ENCODE measurements around the gene SLC34A1.
A peak's percentile ranks its signal among the peaks of the same experiment; 100 is the strongest.
"Not testable (repeated sequence)": the region's sequence is repeated elsewhere in the genome, so short reads cannot be mapped to it uniquely, and the experiment has no call there.

SLC34A1 gene

DNA sequence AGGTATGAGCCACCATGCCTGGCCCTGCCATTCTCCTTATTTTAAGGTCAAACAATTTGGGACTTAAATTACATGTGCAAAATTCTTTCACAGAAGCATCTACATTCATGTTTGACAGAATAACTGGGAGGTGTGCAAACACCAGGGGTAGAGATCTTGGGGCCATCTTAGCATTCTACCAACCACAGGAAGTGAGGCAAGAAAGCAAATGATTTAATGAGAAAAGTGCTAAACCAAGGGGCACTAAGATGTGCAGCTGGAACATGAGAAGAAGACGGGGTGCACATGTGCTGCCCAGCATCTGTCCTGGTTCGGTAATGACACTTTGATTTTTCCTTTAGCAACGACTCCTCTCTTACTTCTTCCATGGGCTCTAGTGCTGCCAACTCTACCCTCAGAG lies 26.3 kb downstream of the SLC34A1 start:
- DNase-seq (ENCODE audit: low read depth in 2 of 2), result no peak

DNA sequence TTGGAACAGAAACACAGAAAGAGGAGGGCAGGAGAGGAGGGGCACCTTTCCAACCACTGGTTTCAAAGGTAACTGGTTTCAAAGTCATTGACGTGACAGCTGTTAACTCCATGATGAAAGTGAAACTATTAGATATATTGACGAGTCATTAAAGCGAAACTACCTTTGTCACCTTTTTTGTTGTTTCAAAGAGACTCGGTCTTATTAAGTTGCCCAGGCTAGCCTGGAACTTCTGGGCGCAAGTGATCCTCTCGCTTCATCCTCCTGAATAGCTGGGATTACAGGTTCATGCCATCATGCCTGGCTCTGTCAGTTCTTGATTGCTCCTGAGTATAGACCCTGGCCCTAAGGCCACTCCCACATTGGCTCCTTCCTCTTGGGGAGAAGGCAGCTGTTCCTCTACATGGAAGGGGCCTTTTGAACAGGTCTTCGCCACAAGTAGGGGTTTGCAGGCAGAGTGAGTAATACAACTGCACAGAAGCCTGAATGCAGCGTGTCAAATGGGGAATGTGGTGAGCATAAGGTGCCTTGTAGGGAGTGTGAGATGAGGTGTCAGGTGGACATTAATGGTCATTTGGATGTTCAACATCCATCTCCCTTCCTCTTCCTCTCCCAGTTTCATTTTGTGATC lies 28.5 kb downstream of the SLC34A1 start:
- DNase-seq (ENCODE audit: low read depth in 2 of 2), result no peak

DNA sequence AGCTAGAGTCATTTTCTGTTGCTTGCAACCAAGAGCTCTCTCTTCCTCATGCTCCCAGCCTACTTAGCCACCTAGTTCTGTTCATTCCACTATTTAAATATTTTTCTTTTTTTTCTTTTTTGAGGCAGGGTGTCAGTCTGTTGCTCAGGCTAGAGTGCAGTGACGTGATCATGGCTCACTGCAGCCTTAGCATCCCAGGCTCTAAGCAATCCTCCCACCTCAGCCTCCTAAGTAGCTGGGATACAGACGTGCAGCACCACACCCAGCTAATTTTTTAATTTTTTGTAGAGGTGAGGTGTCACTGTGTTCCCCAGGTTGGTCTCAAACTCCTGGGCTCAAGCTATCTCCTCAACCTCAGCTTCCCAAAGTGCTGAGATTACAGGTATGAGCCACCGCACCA lies 30.2 kb downstream of the SLC34A1 start:
- DNase-seq (ENCODE audit: low read depth in 2 of 2), result no peak

DNA sequence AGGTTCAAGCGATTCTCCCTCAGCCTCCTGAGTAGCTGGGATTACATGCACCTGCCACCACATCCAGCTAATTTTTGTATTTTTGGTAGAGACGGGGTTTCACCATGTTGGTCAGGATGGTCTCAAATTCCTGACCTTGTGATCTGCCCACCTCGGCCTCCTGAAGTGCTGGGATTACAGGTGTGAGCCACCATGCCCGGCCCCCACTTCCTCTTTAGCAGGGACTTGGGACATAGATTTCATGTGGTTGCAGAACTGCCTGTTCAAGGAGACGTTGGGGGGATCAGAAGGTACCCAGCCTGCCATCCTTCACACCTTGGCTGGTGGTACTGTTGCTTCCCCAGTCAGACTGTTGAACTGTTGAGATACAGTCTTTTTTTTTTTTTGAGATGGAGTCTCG lies 32.8 kb downstream of the SLC34A1 start:
- DNase-seq (ENCODE audit: low read depth in 2 of 2), result not testable (repeated sequence)

DNA sequence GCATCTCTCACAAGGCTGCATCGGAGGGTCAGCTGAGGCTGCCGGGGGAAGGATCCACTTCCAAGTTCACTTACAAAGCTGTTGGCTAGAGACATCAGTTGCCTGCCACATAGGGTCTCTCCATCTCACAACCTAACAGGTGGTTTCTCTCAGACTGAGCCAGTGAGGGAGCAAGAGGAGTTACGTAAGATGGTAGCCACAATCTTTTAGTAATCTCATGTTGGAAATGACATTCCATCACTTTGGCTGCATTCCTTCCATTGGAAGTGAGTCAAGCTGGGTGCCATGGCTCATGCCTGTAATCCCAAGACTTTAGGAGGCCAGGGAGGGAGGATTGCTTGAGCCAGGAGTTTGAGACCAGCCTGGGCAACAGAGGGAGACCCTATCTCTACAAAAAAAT lies 34.8 kb downstream of the SLC34A1 start:
- no peak for DNase-seq (ENCODE audit: low read depth in 2 of 2)

DNA sequence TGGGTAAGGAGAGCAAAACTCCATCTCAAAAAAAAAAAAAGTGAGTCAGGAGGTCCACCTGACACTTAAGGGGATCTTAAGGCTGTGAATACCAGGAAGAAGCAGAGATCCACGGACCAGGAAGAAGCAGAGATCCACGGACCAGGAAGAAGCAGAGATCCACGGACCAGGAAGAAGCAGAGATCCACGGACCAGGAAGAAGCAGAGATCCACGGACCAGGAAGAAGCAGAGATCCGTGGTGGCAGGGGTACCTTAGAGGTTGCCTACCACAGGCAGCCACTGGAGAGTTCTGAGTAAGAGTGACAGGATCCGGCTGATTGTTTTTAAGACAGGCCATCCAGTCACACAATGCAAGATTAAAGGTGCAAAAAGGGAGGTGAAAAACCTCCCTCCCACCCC lies 36.2 kb downstream of the SLC34A1 start:
- DNase-seq (ENCODE audit: low read depth in 2 of 2), result not testable (repeated sequence)

DNA sequence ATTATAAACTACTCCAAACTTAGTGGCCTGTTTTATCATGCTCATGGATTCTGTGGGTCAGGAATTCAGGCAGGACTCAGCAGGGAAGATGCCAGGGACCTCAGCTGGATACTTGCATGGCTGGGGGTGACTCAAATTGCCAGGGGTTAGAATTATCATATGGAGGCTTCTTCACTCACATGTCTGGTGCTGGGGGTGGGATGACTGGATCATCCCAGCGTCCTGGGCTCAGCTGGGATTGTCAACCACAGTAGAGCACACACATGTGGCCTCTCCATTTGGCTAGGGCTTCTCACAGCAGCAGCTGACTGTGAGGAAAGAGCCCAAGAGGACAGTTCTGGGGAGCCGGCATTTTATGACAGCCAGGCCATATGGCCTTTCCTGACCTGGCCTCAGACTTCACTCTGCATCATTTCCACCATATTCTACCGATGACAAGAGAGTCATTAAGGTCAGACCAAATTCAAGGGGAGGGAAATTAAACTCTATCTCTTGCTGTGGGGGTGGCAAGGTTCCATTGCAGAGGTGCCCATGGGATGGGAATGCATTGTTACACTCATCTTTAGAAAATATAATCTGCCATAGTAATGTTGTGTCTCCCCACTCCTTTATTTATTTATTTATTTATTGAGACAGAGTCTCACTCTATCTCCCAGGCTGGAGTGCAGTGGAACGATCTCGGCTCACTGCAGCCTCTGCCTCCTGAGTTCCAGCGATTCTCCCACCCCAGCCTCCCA lies 37.0 kb downstream of the SLC34A1 start:
- no peak for DNase-seq (ENCODE audit: low read depth in 2 of 2)

DNA sequence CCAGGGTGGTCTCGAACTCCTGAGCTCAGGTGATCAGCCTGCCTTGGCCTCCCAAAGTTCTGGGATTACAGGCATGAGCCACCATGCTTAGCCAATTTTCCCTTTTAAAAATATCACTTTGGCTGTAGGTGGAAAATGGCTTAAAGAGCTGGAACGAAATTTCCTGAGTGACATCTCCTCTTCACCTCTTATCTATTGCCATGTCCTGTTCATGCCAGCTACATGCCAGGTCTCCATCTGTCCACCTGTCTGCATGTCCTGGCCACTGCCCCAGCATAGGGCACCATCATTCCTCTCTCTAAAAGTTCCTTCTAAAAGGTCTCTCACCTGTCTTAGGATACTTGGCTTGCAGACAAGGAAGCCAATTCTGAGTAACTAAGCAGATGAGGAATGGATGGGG lies 39.4 kb downstream of the SLC34A1 start:
- no peak for DNase-seq (ENCODE audit: low read depth in 2 of 2)

DNA sequence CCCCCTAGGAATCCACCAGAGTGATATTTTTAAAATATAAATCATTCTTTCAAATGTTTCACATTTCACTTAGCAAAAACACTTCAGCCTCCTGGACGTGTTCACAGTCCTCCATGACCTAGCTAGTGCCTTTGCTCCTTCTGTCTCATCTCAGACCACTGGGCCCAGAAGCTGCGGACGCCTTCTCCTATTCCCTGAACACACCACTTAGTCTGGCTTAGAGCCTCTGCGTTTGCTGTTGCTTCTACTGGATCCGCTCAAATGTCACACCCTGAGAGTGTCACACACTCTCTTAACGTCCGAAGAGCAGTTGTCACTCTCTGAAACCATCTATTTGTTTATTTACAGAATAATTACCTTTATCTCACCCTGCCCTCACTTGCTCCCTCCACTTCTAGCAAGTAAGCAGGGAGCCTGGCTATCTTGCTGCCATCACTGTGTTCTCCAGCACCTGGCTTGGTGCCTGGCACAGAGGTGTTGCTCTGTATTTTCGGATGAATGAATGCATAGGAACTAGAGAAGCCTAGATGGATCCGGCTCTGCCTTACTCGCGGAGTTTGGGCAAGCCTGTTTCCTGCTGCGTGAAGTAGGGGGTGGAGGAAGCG lies 41.1 kb downstream of the SLC34A1 start:
- no peak for DNase-seq (ENCODE audit: low read depth in 2 of 2)

DNA sequence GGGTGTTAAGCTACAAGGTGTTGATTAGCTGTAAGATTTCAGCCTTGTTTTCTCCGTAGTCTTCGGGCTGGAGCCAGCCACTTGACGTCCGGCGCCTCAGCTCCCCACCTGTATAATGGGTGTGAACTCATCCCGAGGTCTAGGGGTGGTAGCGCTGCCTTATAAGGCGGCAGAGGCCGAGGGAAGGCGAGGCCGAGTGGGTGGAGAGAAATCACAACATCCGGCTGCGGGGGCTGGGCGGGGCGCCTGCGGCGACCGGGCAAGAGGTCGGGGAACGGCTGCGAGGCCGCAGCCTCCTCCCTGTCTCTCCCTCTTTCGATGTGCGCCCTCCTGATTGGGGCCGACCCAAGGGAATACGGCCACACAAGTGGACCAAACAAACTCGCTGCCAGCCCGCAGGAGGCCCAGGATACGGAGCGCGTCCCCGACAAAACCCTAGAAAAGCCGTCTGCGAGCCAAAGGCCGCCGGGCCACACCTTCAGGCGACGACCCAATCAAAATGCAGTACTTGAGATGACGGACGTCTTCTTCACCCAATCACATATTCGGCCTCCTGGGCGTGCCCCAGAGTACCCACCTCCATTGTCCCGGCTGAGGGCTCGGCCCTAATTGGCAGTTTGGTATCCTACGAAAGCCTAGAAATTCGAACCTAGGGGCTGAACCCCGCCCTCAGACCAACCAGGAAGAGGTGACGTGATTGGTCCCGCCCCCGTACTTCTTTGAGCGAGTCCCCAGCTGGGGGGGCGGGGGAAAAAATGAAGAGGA lies 41.7 kb downstream of the SLC34A1 start:
- DNase-seq (ENCODE audit: low read depth in 2 of 2), result peak; percentile 97 to 98

DNA sequence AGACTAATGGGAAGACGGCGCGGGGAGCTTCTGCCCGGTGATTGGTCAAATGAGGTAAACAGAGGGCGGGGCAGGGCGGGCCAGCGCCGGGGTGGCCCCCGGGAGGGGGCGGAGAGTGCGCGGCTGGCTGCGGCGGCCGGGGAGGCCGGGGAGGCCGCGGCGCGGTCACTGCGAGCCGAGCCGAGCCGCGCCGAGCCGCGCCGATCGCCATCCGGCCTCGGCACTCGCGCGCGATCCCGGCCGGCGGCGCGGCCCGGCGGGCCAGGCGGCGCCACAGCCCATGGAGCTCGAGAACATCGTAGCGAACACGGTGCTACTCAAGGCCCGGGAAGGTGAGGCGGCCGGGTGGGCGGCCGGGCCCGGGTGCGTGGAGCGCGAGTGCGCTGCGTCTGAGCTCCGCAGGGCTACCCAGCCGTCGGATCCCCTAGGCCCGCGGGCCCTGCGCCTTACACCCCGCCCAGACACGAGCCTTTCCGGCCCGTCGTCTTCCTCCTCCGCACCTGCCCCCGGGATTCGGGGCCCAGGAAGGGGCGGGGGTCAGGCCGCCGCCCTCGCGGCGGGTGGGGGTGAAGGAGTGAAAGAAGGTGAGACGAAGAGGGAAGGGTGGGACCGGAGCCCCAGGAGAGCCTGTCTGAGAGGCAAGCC lies 42.5 kb downstream of the SLC34A1 start, which contains the start of gene GRK6:
TSS of gene GRK6 (plus strand) at position 111 of the 645 bp plus-strand sequence. CDS start at position 281, 170 bp downstream.
- no peak for DNase-seq (ENCODE audit: low read depth in 2 of 2)

DNA sequence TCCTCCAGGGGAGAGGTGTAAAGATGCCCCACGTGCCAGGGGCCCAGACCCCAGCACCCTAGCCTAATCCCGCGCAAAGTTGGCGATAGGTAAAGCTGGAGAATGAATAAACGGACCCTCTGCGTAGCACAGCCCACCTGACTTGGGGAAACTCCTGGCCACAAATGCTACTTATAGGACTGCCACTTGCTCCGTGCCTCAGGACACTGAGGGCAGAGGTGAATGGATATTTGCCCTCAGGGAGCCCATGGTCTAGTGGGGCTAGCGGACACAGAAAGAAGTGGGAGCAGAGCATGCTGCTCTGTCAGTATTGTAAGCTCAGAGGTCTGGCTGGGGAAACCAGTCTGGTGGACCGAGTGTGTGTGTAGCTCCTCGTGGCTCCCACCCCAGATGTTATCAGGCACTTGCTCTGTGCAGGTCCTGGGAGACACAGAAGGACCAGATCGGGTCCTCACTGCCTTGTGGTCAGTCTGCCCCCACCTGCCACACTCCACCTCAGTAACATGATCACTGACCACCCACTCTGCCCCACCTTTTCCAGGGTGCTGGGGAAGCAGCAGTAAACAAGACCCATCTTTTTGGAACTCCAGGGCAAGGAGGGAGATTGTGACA lies 43.1 kb downstream of the SLC34A1 start:
- no peak for DNase-seq (ENCODE audit: low read depth in 2 of 2)

DNA sequence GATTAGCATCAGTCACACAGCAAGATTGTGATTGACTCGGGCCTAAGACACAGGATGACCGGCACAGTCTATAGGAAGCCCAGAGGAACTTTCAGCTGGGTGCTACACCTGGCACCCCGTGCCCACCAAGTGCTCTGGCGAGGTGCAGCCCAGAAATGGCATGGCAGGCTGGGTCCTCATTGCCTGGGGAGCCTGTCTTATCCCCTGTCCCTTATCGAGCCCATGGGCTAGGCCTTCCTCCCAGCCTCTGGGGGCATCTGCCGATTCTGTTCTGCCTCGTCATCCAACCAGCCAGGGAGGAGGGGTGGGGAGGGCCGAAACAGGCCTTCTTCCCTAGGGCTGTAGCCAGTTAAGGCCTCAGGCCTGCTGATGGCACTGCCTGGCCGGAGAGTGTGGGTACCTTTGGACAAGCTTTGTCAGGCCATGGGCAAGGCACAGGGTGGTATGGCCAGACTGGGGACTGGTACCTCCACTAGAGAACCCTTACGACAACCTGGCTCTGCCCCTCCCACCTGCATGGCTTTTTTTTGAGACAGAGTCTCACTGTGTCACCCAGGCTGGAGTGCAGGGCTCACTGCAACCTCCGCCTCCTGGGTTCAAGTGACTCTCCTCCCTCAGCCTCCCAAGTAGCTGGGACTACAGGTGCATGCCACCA lies 43.8 kb downstream of the SLC34A1 start:
- DNase-seq (ENCODE audit: low read depth in 2 of 2), result no peak

DNA sequence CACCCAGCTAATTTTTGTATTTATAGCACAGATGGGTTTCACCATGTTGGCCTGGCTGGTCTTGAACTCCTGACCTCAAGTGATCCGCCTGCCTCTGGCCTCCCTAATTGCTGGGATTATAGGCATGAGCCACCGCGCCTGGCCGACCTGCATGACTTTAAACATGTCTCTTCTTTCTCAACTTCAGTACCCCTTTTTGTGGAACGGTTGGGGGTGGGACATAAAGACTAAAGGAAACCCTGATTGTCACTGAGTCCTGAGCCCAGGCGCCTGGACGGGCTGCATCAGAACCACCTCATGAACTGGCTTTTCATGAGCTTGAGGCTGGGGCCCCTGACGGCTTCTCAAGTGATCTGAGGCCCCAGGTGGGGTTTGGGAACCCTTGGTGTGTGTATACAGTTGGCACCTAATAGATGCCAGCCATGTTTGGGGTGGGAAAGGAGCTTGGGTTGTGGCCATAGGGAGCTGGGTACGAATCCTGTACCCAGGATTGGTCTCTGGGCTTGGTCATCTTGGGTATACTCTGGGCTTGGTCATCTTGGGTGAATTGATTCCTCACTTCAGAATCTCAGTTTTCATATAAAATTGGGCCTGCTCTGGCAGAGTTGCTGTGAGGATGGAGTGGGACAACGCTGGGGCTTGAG lies 44.5 kb downstream of the SLC34A1 start:
- DNase-seq (ENCODE audit: low read depth in 2 of 2), result no peak

DNA sequence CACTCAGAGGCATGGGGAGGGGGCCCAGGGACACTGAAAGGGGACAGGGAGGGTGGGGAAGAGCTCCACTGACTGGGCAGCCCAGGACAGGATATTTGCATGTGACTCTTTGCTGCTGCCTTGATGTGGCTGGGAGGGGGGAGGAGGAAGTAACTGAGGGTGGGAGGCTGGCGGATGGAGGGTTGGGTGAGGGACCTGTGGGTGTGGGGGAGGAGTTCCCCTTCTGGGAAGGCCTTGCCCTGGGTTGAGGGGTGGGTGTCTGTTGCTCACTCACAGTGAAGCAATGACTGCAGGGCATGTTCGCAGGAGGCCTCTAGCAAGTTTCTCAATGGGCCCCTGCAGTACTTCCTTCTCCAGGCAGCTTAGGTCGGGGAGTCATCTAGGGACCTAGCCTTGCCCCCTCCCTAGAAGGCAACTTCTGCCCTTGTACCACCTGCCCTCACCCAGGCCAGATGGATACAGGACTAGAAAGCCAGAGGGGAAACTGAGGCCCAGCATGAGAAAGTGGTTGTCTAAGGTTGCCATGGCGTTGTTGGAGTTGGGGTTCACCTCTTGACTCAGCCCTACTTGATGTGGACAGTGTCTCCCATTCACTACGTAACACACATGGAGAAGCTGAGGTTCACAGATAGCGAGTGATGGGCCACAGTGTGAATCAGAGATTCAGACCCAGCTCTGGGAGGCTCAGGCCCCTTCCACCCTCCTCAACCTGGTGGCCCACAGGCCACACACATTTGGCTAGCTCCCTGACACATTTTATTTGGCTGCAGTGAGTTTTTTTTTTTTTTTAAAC lies 45.2 kb downstream of the SLC34A1 start:
- peak; percentile 60 to 67 for DNase-seq (ENCODE audit: low read depth in 2 of 2)

DNA sequence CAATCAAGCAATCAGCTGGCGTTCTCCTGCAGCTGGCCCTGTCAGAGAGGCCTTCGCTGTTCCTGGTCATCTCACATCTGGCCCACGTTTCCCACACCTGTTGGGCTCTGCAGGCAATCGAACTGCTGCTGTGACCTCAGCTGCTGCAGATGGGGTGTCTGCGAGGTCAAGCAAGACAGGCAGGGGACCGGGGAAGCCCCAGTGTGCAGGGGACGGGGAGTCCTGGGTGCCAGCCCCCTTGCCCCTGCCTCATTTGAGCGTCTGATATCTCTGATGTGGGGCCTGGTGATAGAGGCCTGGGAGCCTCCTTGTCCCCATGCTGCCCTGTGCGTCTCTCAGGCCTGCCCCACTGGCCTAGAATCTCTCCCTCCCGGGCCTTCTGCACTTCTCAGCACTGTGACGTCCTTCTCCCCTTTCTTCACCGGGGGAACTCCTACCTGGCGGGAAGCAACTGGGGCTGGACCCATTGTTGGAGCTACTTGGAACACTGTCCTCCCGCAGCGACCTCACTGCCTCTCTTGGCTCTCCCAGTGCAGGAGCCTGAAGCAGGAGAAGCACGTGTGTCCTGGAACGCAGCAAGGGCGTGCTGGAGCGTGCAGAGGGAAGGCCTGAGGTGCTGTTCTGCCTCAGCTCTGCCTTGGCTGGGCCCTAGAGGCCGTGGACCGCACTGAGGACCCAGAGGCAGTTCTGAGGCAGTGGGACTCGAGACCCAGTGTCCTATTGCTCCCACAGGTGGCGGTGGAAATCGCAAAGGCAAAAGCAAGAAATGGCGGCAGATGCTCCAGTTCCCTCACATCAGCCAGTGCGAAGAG lies 46.1 kb downstream of the SLC34A1 start:
- DNase-seq (ENCODE audit: low read depth in 2 of 2), result no peak

DNA sequence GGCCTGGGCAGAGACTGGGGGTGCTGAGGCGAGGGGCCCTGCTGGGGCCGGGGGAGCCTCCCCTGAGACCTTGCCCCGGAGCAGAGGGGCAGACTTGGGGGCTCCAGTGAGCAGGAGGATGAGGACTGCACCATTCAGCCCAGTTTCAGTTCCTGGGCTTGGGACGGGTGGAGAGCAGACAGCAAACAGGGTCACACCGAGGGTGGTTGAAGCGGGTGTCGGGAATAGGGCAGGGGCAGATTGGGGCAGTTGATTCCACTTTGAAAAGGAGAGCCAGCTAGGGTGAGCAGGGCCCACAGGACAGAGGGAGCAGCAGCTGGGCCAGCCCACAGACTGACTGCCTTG lies 46.7 kb downstream of the SLC34A1 start:
- DNase-seq (ENCODE audit: low read depth in 2 of 2), result no peak

DNA sequence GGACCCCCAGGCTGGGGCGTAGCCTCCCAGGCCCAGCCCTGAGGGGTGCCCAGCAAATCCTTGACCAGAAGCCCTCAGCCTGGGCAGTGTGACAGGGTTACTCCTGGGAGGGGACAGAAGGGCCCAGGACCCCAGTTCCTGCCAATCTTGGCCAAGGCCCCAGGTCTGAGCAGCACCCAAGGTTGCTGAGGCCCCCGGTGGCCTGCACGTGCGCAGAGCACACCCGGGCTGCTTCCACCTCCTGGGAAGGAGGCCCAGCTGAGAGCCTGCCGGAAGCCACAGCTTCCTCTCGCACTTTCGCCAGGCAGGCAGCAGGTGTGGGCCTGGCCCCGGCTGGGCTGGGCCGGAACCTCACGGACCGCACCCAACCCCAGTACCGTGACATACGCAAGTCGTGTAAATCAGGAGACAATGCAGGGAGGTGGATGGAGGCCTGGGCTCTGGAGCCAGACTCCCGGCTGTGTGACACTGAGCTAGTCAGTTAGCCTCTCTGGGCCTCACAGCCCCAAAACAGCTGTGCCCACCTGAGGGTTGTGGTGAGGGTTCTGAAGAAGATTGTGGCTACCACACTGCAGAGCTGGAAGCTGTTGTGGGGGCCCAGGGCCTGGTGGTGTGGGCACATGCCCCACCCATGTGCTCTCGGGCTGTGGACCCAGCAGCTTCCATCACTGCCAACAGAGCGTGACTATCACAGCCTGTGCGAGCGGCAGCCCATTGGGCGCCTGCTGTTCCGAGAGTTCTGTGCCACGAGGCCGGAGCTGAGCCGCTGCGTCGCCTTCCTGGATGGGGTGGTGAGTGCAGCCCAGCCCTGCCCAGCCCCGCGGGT lies 47.3 kb downstream of the SLC34A1 start:
- no peak for DNase-seq (ENCODE audit: low read depth in 2 of 2)
